Stimulated activated CD4-positive, alpha-beta T cell treated with anti-CD3 and anti-CD28 coated beads, Interleukin-1b, Interleukin-23, amount 100 ng/mL, for 4 hours (primary cell): ENCODE measurements around the gene PEX5.
"Not testable (repeated sequence)": the region's sequence is repeated elsewhere in the genome, so short reads cannot be mapped to it uniquely, and the experiment has no call there.

Experiments
- DNase-seq, 2 donors: peaks; one replicate each; pipeline ENCODE4 v3.0.0-alpha.2; 2020; ENCODE audit warnings: low read depth in 2 of 2

Gene PEX5

GRCh38 chr12:7213745-7214144 lies 24.3 kb downstream of the PEX5 start:
- not testable (repeated sequence) for DNase-seq

- DNase-seq = no peak
Measured at GRCh38 chr12:7217475-7218069, 28.1 kb downstream of the PEX5 start.

GRCh38 chr12:7219599-7220243 lies 30.2 kb downstream of the PEX5 start:
- peak; percentile 50 to 69 for DNase-seq

GRCh38 chr12:7221486-7221885 lies 32.0 kb downstream of the PEX5 start:
- DNase-seq = no peak

- no peak for DNase-seq
Measured at GRCh38 chr12:7229741-7230140, 40.3 kb downstream of the PEX5 start.

GRCh38 chr12:7241404-7242005 lies 52.0 kb downstream of the PEX5 start:
- no peak for DNase-seq

- no peak for DNase-seq
Measured at GRCh38 chr12:7242176-7243101, 53.0 kb downstream of the PEX5 start.

- not testable (repeated sequence) for DNase-seq
Measured at GRCh38 chr12:7251328-7251996, 62.0 kb downstream of the PEX5 start.

- no peak for DNase-seq
Measured at GRCh38 chr12:7259060-7259459, 69.6 kb downstream of the PEX5 start.
